Common myeloid progenitor, CD34-positive (primary cell): ENCODE measurements around the gene TLR6.

Experiments
- CTCF ChIA-PET: fragments of 350-600 bp; sonication (Branson Sonifier 250); formaldehyde crosslinking; loops from one replicate; lab custom pipeline; 2021; ENCODE audit warnings: antibody characterized with exemption; lab: Charles Lee
- POLR2A ChIA-PET: fragments of 350-600 bp; sonication (Branson Sonifier 250); formaldehyde crosslinking; loops from one replicate; lab custom pipeline; 2021; ENCODE audit warnings: antibody characterized with exemption; lab: Charles Lee
- DNase-seq, 3 donors: peaks; one replicate each; pipeline versions ENCODE4 v3.0.0 to v3.0.0-alpha.2; 2013
- H3K27ac ChIP-seq, 2 experiments: 1 replicate in 1 of 2; 2 replicates in 1 of 2; pipeline ENCODE4 v1.7.0; 2013; ENCODE audit warnings: inconsistent platforms in 2 of 2, low read length in 2 of 2, mild to moderate bottlenecking in 2 of 2, low read depth in 1 of 2, moderate library complexity in 1 of 2; ENCODE audit not compliant: severe bottlenecking in 2 of 2, insufficient read depth in 1 of 2, poor library complexity in 1 of 2
- H3K27me3 ChIP-seq, 5 experiments: replicated peaks in 2 of 5; 1 replicate in 3 of 5; 2 replicates in 2 of 5; pipeline versions ENCODE4 v1.6.1 to v1.7.0; 2013; ENCODE audit warnings: low read length in 4 of 5, mild to moderate bottlenecking in 2 of 5, moderate library complexity in 2 of 5, inconsistent platforms in 1 of 5; ENCODE audit not compliant: insufficient read depth in 5 of 5, control insufficient read depth in 4 of 5
- H3K36me3 ChIP-seq, 4 experiments: 1 replicate in 2 of 4; 2 replicates in 2 of 4; pipeline versions ENCODE4 v1.6.1 to v1.7.0; 2013; ENCODE audit warnings: low read length in 3 of 4, control low read depth in 1 of 4, mild to moderate bottlenecking in 1 of 4; ENCODE audit not compliant: control insufficient read depth in 4 of 4, insufficient read depth in 4 of 4
- H3K4me1 ChIP-seq, 4 experiments: 1 replicate in 3 of 4; 2 replicates in 1 of 4; pipeline versions ENCODE4 v1.6.1 to v1.7.1; 2013; ENCODE audit warnings: low read length in 3 of 4, mild to moderate bottlenecking in 3 of 4, control low read depth in 1 of 4, inconsistent platforms in 1 of 4, moderate library complexity in 1 of 4; ENCODE audit not compliant: control insufficient read depth in 4 of 4, insufficient read depth in 4 of 4; ENCODE audit errors: control extremely low read depth in 1 of 4
- H3K4me3 ChIP-seq, 7 experiments: 1 replicate in 4 of 7; 2 replicates in 3 of 7; pipeline versions ENCODE4 v1.5.1 to v1.7.0; 2013; ENCODE audit warnings: mild to moderate bottlenecking in 7 of 7, low read length in 6 of 7, moderate library complexity in 6 of 7, inconsistent platforms in 2 of 7, low read depth in 2 of 7, control low read depth in 1 of 7; ENCODE audit not compliant: insufficient read depth in 4 of 7, control insufficient read depth in 1 of 7; ENCODE audit errors: extremely low read depth in 1 of 7
- H3K9me3 ChIP-seq, 5 experiments: 1 replicate in 4 of 5; 2 replicates in 1 of 5; pipeline versions ENCODE4 v1.6.1 to v1.7.1; 2013; ENCODE audit warnings: low read length in 4 of 5, mild to moderate bottlenecking in 2 of 5, inconsistent platforms in 1 of 5, low read depth in 1 of 5, moderate library complexity in 1 of 5; ENCODE audit not compliant: control insufficient read depth in 4 of 5, insufficient read depth in 2 of 5; ENCODE audit errors: control extremely low read depth in 1 of 5
- WGBS: methylation state at CpG from one replicate; pipeline ENCODE4 v1.1.5; 2013; ENCODE audit not compliant: insufficient coverage; 5-methylcytosine and 5-hydroxymethylcytosine counted together

Gene TLR6

DNA sequence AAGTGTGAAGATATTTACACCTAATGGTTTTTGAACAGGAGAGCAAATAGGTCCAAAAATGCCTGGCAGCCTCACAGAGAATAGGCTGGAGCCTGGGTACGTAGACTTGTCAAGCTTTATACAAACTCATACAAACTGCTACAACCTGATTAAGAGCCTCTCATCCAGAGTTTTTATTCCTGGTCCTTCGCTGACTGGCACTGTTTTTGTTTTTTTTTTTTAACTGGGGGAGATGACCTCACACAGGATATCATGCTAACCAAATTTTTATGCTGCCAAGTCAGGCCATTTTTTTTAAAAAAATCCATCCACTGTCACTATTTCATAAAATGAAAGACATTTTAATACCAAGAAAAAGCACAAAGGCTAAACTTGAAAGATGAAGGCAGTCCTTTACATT lies 12.9 kb upstream of the TLR6 start:
- H3K4me1 ChIP-seq, result peaks cover 4 to 15% (median 10%) of the 10 kb centered on the region in 4 experiments
- no peaks in the 10 kb centered on the region for H3K36me3 ChIP-seq
- WGBS, result 100% methylated on average over 1 of the region's 2 CpGs
- no peak for DNase-seq
- no peak overlapping the region for H3K27ac ChIP-seq
- POLR2A ChIA-PET, result no interaction called here
- H3K9me3 ChIP-seq, result no peaks in the 10 kb centered on the region
- H3K27me3 ChIP-seq, result no peaks in the 10 kb centered on the region
- H3K4me3 ChIP-seq, result no peak overlapping the region
- CTCF ChIA-PET, result interaction anchor here (1.5 kb wide), 1 partner anchor 9 kb away, joined by 5 read pairs; no protein-coding TSS in a partner anchor

DNA sequence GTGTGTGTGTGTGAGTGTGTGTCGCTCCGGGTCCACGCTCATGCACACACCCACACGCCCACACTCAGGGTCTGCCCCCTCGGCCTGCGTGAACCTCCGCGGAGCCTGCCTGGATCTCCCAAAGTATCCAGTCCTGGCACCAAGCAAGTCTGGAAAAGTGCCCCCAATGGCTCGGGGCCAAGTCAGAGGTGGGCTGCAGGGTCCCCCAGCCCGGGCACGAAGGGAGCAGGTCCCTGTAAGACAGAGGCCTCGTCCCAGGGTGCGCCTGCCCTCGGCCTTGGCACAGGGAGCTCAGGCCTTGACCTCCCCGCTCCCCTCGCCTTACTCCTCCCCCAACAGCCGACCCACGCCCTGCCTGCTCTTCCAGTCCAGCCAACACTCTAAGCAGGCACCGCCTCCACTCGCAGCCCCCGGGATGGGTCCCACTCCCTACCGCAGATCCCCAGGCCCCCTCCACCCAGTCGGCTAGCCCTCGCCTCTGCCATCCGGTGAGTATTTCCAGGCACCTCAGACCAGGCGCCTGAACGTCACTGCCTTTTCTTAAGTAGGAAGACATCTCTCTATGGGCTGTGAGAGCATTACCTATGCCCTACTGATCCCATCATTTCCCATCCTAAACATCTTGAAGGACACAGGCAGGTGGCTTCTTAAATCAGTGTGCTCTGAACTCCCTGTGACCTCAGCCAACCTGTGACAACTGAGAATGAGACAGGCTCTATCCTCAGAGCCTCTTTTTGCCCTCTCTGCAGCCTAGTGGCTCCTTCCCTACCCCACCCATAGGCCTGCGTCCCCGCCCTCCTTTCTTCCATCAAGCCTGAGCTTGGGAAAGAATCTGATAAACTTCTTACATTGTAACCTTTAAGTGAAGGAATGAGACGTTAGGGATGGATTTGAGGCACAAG lies 11.7 kb upstream of the TLR6 start:
- WGBS, result 87% methylated on average over 24 of the region's 30 CpGs
- H3K36me3 ChIP-seq, result no peaks in the 10 kb centered on the region
- peak overlapping the region in 1 of 2 experiments; percentile 63 for H3K27ac ChIP-seq
- peaks cover 4 to 15% (median 11%) of the 10 kb centered on the region in 4 experiments for H3K4me1 ChIP-seq
- H3K9me3 ChIP-seq, result no peaks in the 10 kb centered on the region
- peak overlapping the region; percentile 8 to 81 (median 59) for H3K4me3 ChIP-seq
- ChIA-PET POLR2A (no interaction called here), CTCF (no interaction called here)
- no peak for DNase-seq
- no peaks in the 10 kb centered on the region for H3K27me3 ChIP-seq

DNA sequence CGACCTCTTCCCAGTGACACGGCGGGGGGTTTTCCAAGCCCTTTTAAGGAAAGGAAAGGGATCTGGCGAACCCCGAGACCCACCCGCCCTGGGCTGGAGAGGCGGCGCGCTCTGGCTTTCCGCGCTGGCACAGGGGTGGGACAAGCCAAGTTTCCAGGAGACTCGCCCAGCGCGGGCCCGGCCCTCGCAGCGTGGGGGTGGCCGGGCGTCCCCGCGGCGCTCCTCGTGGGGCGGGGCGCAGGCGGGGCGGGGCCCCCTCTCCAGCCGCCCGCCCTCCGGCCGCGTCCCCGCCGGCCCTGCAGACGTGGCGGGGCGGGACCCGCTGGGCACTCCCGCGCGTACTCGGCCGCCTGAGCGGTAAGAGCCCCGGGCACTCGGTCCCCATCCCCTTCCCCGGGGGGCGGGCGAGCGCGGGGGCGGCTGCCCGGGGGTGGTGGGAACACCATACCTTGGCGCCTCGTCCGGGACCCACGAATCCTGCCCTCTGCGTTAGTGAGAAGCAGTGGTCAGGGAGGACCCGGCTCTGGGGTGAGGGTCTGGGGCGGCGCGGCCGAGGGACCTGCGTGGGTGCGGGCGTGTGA lies 11.0 kb upstream of the TLR6 start, which contains the start of gene FAM114A1:
Gene FAM114A1 (plus strand): TSS at position 329 of the 581 bp plus-strand sequence. CDS start 10,273 bp downstream, outside the sequence.
- Histone ChIP-seq H3K36me3 (no peaks in the 10 kb centered on the region), H3K4me3 (peak within 1 kb of the TSS; percentile 8 to 81 (median 59)), H3K9me3 (no peaks in the 10 kb centered on the region), H3K27ac (peak within 1 kb of the TSS in 1 of 2 experiments; percentile 63), H3K4me1 (peaks cover 4 to 15% (median 11%) of the 10 kb centered on the region in 4 experiments), H3K27me3 (no peaks in the 10 kb centered on the region)
- 1% methylated on average over 30 of the region's 66 CpGs for WGBS
- ChIA-PET POLR2A (no interaction called here), CTCF (interaction anchor here (0.9 to 1.6 kb wide), 4 partner anchors 9 to 106 kb away, joined by 3 to 4 read pairs (median 3); no protein-coding TSS in a partner anchor)
- peak; percentile 31 to 54 (median 36) for DNase-seq

DNA sequence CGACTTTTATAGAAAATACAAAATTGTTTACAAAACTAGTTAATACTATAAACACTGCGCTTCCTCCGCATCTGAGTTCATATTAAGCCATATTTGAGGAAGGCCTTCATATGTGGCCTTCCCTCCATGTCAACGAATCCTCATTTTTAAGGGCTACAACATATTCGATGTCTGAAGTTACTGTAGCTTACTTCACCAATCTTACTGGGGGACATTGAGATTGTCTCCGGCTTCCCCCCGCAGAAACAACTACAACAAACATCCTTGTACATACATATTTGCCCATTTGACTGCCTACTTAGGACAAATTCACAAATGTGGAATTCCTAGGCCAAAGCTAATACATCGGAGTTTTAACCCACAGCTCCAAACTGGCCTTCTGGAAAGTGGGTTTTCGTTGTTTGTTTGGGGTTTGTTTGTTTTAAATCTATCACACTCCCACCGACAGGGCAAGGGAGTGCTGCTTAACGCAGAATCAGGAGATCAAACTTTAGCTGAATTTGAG lies 10.4 kb upstream of the TLR6 start:
- WGBS, result 77% methylated on average over 5 of the region's 11 CpGs
- ChIA-PET POLR2A (no interaction called here), CTCF (interaction anchor here (0.8 to 1.6 kb wide), 6 partner anchors 9 to 107 kb away, joined by 3 to 7 read pairs (median 3); partner anchors contain the start of gene TLR10)
- Histone ChIP-seq H3K36me3 (no peaks in the 10 kb centered on the region), H3K4me1 (peaks cover 4 to 15% (median 11%) of the 10 kb centered on the region in 4 experiments), H3K27ac (peak overlapping the region in 1 of 2 experiments; percentile 59), H3K27me3 (no peaks in the 10 kb centered on the region), H3K4me3 (peak overlapping the region; percentile 8 to 81 (median 59)), H3K9me3 (no peaks in the 10 kb centered on the region)
- DNase-seq, result peak in 2 of 3 donors; percentile 33 to 51

DNA sequence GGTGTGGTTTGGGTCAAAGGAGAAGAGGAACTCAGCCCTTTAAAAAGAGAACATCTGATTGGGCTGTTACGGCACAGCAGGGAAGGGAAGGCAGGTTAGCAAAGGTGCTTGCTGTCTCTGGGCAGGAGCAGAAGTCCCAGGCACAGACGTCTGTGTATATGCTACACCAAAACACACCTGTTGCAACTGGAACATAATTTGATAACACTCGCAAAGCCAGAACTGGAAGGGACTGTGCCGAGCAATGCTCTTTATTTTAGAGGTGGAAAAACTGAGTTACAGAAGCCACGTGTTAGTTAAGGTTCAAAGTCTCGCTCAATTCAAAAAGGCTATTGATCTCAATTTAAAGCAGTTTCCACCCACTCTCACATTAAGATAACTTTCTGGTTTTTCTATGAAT lies 8.8 kb upstream of the TLR6 start:
- no peaks in the 10 kb centered on the region for H3K9me3 ChIP-seq
- POLR2A ChIA-PET, result interaction anchor here (0.7 to 0.9 kb wide), 2 partner anchors 304 to 662 kb away, joined by 3 read pairs; partner anchors contain the start of gene UGDH
- 100% methylated on average over 2 of the region's 6 CpGs for WGBS
- H3K27ac ChIP-seq, result no peak overlapping the region
- H3K27me3 ChIP-seq, result no peaks in the 10 kb centered on the region
- no peaks in the 10 kb centered on the region for H3K36me3 ChIP-seq
- CTCF ChIA-PET, result interaction anchor here (1.1 to 1.6 kb wide), 3 partner anchors 11 to 94 kb away, joined by 3 to 7 read pairs (median 4); partner anchors contain the start of gene TLR10
- H3K4me1 ChIP-seq, result peaks cover 4 to 15% (median 11%) of the 10 kb centered on the region in 4 experiments
- H3K4me3 ChIP-seq, result no peak overlapping the region
- no peak for DNase-seq

DNA sequence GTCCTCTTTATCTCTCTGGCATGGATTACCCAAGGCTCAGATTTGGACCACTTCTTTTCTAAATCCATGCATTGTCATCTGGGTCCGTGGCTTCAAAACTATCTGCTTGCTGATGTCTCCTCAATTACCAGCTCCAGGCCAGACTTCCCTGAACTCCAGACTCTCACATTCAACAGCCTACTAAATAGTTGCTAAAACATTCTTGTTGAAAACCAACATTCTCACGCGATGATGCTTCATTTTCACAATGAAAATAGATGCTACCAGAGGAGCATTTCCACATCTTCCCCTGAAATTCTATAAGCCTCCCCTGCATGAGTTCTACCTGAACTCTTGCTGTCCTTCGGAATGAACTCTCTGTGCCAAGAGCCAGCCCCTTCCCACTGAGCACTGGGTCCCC lies 5.2 kb upstream of the TLR6 start:
- CTCF ChIA-PET, result interaction anchor here (0.6 to 4.3 kb wide), 9 partner anchors 8 to 483 kb away, joined by 3 to 54 read pairs (median 5); no protein-coding TSS in a partner anchor
- no peak for DNase-seq
- no peaks in the 10 kb centered on the region for H3K36me3 ChIP-seq
- WGBS, result 100% methylated on average over 4 of the region's 4 CpGs
- H3K9me3 ChIP-seq, result no peaks in the 10 kb centered on the region
- POLR2A ChIA-PET, result interaction anchor here (0.7 kb wide), 1 partner anchor 9 kb away, joined by 3 read pairs; no protein-coding TSS in a partner anchor
- no peak overlapping the region for H3K27ac ChIP-seq
- H3K4me3 ChIP-seq, result no peak overlapping the region
- H3K27me3 ChIP-seq, result no peaks in the 10 kb centered on the region
- peaks cover 6 to 26% (median 16%) of the 10 kb centered on the region in 4 experiments for H3K4me1 ChIP-seq
